HL-60/S4 (cell line): Measurements from ENCODE around the gene DDRGK1.
"Not testable (repeated sequence)": the region's sequence is repeated elsewhere in the genome, so short reads cannot be mapped to it uniquely, and the experiment has no call there.

Source experiments
- in situ Hi-C: fragments of 300-500 bp; cut with MboI; formaldehyde crosslinking; loops from 2 replicates; pipeline ENCODE4 v1.14.3; 2022; ENCODE audit warnings: low sequenced_read_pairs

DDRGK1 gene

GRCh38 chr20:3188823-3189413 is 15.6 kb downstream of the DDRGK1 start:
- in situ Hi-C loops: no loop called here

GRCh38 chr20:3187861-3188260 is 16.6 kb downstream of the DDRGK1 start:
- in situ Hi-C loops: not testable (repeated sequence)

GRCh38 chr20:3183896-3184612 is 20.4 kb downstream of the DDRGK1 start:
- in situ Hi-C loops: no loop called here

- in situ Hi-C loops: not testable (repeated sequence)
Measured at GRCh38 chr20:3182429-3182828, 22.1 kb downstream of the DDRGK1 start.

GRCh38 chr20:3181270-3181669 is 23.2 kb downstream of the DDRGK1 start:
- in situ Hi-C loops: no loop called here

- in situ Hi-C loops: no loop called here
Measured at GRCh38 chr20:3180319-3180718, 24.2 kb downstream of the DDRGK1 start.

GRCh38 chr20:3177746-3178485 is 26.6 kb downstream of the DDRGK1 start:
- in situ Hi-C loops: no loop called here

GRCh38 chr20:3175270-3175669 is 29.2 kb downstream of the DDRGK1 start:
- in situ Hi-C loops: no loop called here

GRCh38 chr20:3174442-3175261 is 29.8 kb downstream of the DDRGK1 start:
- in situ Hi-C loops: no loop called here

- in situ Hi-C loops: no loop called here
Measured at GRCh38 chr20:3173610-3174441, 30.7 kb downstream of the DDRGK1 start.

- in situ Hi-C loops: no loop called here
Measured at GRCh38 chr20:3172933-3173609, 31.4 kb downstream of the DDRGK1 start, which contains the start of gene LZTS3. Gene LZTS3 (minus strand): TSS chr20:3173549. CDS start chr20:3167163, 6,386 bp downstream.

- in situ Hi-C loops: no loop called here
Measured at GRCh38 chr20:3172126-3172932, 32.2 kb downstream of the DDRGK1 start.

GRCh38 chr20:3171391-3172125 is 32.9 kb downstream of the DDRGK1 start:
- in situ Hi-C loops: no loop called here

GRCh38 chr20:3168829-3169590 is 35.5 kb downstream of the DDRGK1 start:
- in situ Hi-C loops: no loop called here

GRCh38 chr20:3168079-3168828 is 36.2 kb downstream of the DDRGK1 start:
- in situ Hi-C loops: no loop called here

- in situ Hi-C loops: no loop called here
Measured at GRCh38 chr20:3167738-3168078, 36.8 kb downstream of the DDRGK1 start.

GRCh38 chr20:3166913-3167342 is 37.6 kb downstream of the DDRGK1 start:
- in situ Hi-C loops: no loop called here
